HL-60/S4 treated with phorbol 12-myristate 13-acetate at 8.2 ng/mL for 4 days and 3 days (cell line): ENCODE measurements around the gene SH3GL1.

Source experiments
- in situ Hi-C: fragments of 300-500 bp; cut with MboI; formaldehyde crosslinking; loops from 2 replicates; pipeline ENCODE4 v1.15.0; 2022; ENCODE audit warnings: low sequenced_read_pairs

The SH3GL1 gene

GRCh38 chr19:4400135-4400936 is at the start of gene SH3GL1:
Gene SH3GL1, minus strand, starts transcription at chr19:4400547. Its CDS starts 179 bp downstream, at chr19:4400368.
- in situ Hi-C loops, result no loop called here

- in situ Hi-C loops, result no loop called here
Measured at GRCh38 chr19:4449639-4450028, 49.3 kb upstream of the SH3GL1 start.

GRCh38 chr19:4449022-4449638 is 48.8 kb upstream of the SH3GL1 start:
- in situ Hi-C loops, result no loop called here

GRCh38 chr19:4448147-4448985 is 48.0 kb upstream of the SH3GL1 start:
- in situ Hi-C loops, result no loop called here

- in situ Hi-C loops, result no loop called here
Measured at GRCh38 chr19:4447327-4448146, 47.2 kb upstream of the SH3GL1 start.

GRCh38 chr19:4446704-4447200 is 46.4 kb upstream of the SH3GL1 start:
- in situ Hi-C loops, result no loop called here

- in situ Hi-C loops, result no loop called here
Measured at GRCh38 chr19:4445963-4446703, 45.8 kb upstream of the SH3GL1 start.

- in situ Hi-C loops, result no loop called here
Measured at GRCh38 chr19:4444765-4445741, 44.7 kb upstream of the SH3GL1 start.

GRCh38 chr19:4443966-4444764 is 43.8 kb upstream of the SH3GL1 start:
- in situ Hi-C loops, result no loop called here

- in situ Hi-C loops, result no loop called here
Measured at GRCh38 chr19:4443188-4443587, 42.8 kb upstream of the SH3GL1 start.

GRCh38 chr19:4442819-4443146 is 42.4 kb upstream of the SH3GL1 start:
- in situ Hi-C loops, result no loop called here

GRCh38 chr19:4441994-4442818 is 41.9 kb upstream of the SH3GL1 start:
- in situ Hi-C loops, result no loop called here

- in situ Hi-C loops, result no loop called here
Measured at GRCh38 chr19:4439243-4439642, 38.9 kb upstream of the SH3GL1 start.

- in situ Hi-C loops, result no loop called here
Measured at GRCh38 chr19:4437103-4437502, 36.8 kb upstream of the SH3GL1 start.

GRCh38 chr19:4436231-4436630 is 35.9 kb upstream of the SH3GL1 start:
- in situ Hi-C loops, result no loop called here

- in situ Hi-C loops, result no loop called here
Measured at GRCh38 chr19:4434391-4434790, 34.0 kb upstream of the SH3GL1 start.

GRCh38 chr19:4432918-4433506 is 32.7 kb upstream of the SH3GL1 start:
- in situ Hi-C loops, result no loop called here
